GM19193 (cell line): ENCODE data around the gene ARHGEF1.

Experiments
- POLR2A ChIP-seq: IDR thresholded peaks from 4 replicates; pipeline ENCODE4 v1.6.1; 2011; ENCODE audit not compliant: insufficient read depth, insufficient read length; ENCODE audit errors: extremely low read depth

ARHGEF1 gene

DNA sequence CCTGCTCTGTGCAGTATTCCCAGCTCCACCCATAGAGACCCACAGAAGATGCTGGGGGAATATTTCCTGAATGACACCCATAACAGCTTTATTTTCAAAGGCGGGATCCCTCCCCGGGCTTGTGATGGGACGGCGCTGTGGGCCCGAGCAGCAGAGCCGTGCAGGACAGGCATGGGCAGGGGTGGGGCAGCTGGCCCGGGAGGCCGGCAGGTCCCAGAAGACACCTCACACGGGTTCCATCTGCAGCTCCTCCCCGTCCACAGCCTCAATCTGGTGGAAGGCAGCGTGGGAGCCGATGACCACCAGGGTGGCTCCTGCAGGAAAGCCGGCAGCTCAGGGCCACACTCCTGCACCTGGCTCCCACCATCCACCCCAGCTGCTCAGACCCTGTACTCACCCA is 73.6 kb downstream of the ARHGEF1 start:
- no peak for TF ChIP-seq POLR2A
